Effector memory CD8-positive, alpha-beta T cell (primary cell): ENCODE data around the gene GAS2L3.
"Not testable (repeated sequence)": the region's sequence is repeated elsewhere in the genome, so short reads cannot be mapped to it uniquely, and the experiment has no call there.

Source experiments
- ATAC-seq: fragments of 150-1000 bp; cut with Tn5 transposase; replicated peaks from 2 replicates; pipeline ENCODE4 v1.10.0; 2021; ENCODE audit warnings: mild to moderate bottlenecking, moderate library complexity
- DNase-seq, 3 experiments: peaks; one replicate each; pipeline ENCODE4 v3.0.0; 2021
- H3K27ac Mint-ChIP-seq, 2 donors: one replicate each; pipeline ENCODE4 v1.8.0; 2022; ENCODE audit warnings: mild to moderate bottlenecking in 2 of 2, mixed read lengths in 2 of 2, moderate library complexity in 2 of 2
- H3K27me3 Mint-ChIP-seq, 2 donors: one replicate each; pipeline ENCODE4 v1.8.0; 2022; ENCODE audit warnings: mixed read lengths in 2 of 2
- H3K36me3 Mint-ChIP-seq: one replicate; pipeline ENCODE4 v1.8.0; 2022; ENCODE audit warnings: mild to moderate bottlenecking, moderate library complexity, mixed read lengths; ENCODE audit not compliant: insufficient read depth
- H3K4me1 Mint-ChIP-seq, 2 donors: one replicate each; pipeline ENCODE4 v1.8.0; 2022; ENCODE audit warnings: low read depth in 2 of 2, mixed read lengths in 2 of 2
- H3K4me3 Mint-ChIP-seq, 2 donors: one replicate each; pipeline ENCODE4 v1.8.0; 2022; ENCODE audit warnings: mild to moderate bottlenecking in 2 of 2, mixed read lengths in 2 of 2, moderate library complexity in 2 of 2
- H3K9me3 Mint-ChIP-seq, 2 donors: one replicate each; pipeline ENCODE4 v1.8.0; 2022; ENCODE audit warnings: mixed read lengths in 2 of 2

The GAS2L3 gene

GRCh38 chr12:100559261-100559660, 14.2 kb upstream of the GAS2L3 start:
- peaks cover under 1 to 12% of the 10 kb centered on the region in 2 donors for H3K27me3 Mint-ChIP-seq
- DNase-seq, H3K9me3 Mint-ChIP-seq, H3K4me3 Mint-ChIP-seq, ATAC-seq, H3K36me3 Mint-ChIP-seq, H3K27ac Mint-ChIP-seq, H3K4me1 Mint-ChIP-seq: not testable (repeated sequence)

DNA sequence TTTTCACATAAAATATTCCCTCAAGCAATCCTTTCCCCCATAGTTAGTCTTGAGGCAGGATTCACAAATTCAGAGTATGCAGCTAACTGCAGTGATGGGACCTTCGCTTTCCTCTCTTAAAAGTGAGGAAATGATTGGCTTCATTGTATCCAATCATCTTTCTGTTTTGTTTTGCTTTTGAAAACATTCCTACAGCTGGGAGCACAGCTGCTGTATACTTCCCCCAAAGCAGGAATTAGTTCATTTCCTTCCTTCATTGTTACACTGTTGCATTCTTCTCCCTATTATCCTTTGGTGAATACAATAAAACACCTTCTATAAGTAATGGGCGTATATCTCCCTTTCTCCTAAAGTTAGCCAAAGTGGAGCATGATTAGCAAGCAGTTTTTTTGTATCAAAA, 9.4 kb upstream of the GAS2L3 start:
- DNase-seq: no peak
- Mint-ChIP-seq H3K4me1 (no peaks in the 10 kb centered on the region), H3K27ac (no peak overlapping the region), H3K9me3 (no peaks in the 10 kb centered on the region), H3K27me3 (peaks cover 9 to 22% of the 10 kb centered on the region in 2 donors), H3K4me3 (no peak overlapping the region), H3K36me3 (no peaks in the 10 kb centered on the region)
- ATAC-seq: no peak

GRCh38 chr12:100564905-100565467, 8.5 kb upstream of the GAS2L3 start:
- peaks cover 9 to 22% of the 10 kb centered on the region in 2 donors for H3K27me3 Mint-ChIP-seq
- H3K4me1 Mint-ChIP-seq: no peaks in the 10 kb centered on the region
- no peaks in the 10 kb centered on the region for H3K36me3 Mint-ChIP-seq
- no peaks in the 10 kb centered on the region for H3K9me3 Mint-ChIP-seq
- no peak for ATAC-seq
- no peak for DNase-seq
- no peak overlapping the region for H3K27ac Mint-ChIP-seq
- H3K4me3 Mint-ChIP-seq: no peak overlapping the region

DNA sequence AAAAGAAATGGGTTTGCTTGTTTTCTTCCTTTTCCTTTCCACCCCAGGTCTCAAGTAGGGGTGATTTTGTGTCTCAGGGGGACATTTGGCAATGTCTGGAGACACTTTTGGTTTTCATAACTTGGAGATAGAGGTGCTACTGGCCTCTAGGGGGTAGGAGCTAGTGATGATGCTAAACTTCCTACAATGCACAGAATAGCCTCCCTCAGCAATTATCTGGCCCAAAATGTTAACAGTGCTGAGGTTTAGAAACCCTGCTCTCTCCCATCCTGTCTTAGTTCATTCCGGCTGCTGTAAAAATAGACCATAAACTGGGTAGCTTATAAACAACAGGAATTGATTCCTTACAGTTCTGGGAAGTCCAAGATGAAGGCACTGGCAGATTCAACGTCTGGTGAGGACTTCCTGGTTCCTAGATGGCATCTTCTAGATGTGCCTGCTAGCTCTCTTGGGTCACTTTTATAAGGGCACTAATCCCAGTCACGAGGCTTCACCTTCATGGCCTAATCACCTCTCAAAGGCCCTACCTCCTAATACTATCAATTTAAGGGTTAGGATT, 7.4 kb upstream of the GAS2L3 start:
- Mint-ChIP-seq H3K27ac (no peak overlapping the region), H3K27me3 (peaks cover 9 to 14% of the 10 kb centered on the region in 2 donors), H3K9me3 (no peaks in the 10 kb centered on the region), H3K4me1 (no peaks in the 10 kb centered on the region), H3K36me3 (no peaks in the 10 kb centered on the region), H3K4me3 (no peak overlapping the region)
- ATAC-seq (no peak), DNase-seq (no peak)

- Mint-ChIP-seq H3K27me3 (peaks cover 12 to 22% of the 10 kb centered on the region in 2 donors), H3K4me1 (no peaks in the 10 kb centered on the region), H3K4me3 (no peak overlapping the region), H3K9me3 (no peaks in the 10 kb centered on the region), H3K36me3 (no peaks in the 10 kb centered on the region), H3K27ac (no peak overlapping the region)
- ATAC-seq (no peak), DNase-seq (no peak)
These were observed 6.4 kb upstream of the GAS2L3 start for GRCh38 chr12:100566887-100567637.

- Mint-ChIP-seq H3K36me3 (no peaks in the 10 kb centered on the region), H3K9me3 (no peaks in the 10 kb centered on the region), H3K27ac (no peak overlapping the region), H3K4me1 (no peaks in the 10 kb centered on the region), H3K4me3 (no peak overlapping the region), H3K27me3 (peaks cover 16 to 21% of the 10 kb centered on the region in 2 donors)
- DNase-seq (no peak), ATAC-seq (no peak)
These were observed 5.5 kb upstream of the GAS2L3 start for GRCh38 chr12:100567945-100568344.

DNA sequence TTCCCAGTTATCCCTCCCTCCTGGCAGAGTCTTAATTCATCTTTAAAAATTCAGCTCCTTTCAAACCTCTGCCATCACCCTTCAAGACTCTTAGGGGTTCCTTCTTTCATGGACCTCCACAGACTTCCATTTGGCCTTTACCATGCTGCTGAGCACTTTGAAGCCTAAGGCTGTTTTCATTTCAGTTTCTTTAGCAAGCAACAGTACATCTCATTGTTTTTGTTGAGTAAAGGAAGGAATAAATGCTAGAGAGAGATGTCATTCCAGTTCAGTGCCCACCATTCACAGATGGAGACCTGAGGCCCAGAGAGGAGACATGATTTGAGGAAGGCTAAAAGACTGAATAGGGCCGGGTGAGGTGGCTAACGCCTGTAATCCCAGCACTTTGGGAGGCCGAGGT, 1.3 kb upstream of the GAS2L3 start:
- Mint-ChIP-seq H3K4me1 (peaks cover 7 to 9% of the 10 kb centered on the region in 2 donors), H3K27ac (no peak overlapping the region), H3K4me3 (peak overlapping the region; percentile 4 to 46), H3K36me3 (peaks cover 3% of the 10 kb centered on the region), H3K9me3 (no peaks in the 10 kb centered on the region), H3K27me3 (peaks cover 21 to 28% of the 10 kb centered on the region in 2 donors)
- DNase-seq (no peak), ATAC-seq (no peak)

DNA sequence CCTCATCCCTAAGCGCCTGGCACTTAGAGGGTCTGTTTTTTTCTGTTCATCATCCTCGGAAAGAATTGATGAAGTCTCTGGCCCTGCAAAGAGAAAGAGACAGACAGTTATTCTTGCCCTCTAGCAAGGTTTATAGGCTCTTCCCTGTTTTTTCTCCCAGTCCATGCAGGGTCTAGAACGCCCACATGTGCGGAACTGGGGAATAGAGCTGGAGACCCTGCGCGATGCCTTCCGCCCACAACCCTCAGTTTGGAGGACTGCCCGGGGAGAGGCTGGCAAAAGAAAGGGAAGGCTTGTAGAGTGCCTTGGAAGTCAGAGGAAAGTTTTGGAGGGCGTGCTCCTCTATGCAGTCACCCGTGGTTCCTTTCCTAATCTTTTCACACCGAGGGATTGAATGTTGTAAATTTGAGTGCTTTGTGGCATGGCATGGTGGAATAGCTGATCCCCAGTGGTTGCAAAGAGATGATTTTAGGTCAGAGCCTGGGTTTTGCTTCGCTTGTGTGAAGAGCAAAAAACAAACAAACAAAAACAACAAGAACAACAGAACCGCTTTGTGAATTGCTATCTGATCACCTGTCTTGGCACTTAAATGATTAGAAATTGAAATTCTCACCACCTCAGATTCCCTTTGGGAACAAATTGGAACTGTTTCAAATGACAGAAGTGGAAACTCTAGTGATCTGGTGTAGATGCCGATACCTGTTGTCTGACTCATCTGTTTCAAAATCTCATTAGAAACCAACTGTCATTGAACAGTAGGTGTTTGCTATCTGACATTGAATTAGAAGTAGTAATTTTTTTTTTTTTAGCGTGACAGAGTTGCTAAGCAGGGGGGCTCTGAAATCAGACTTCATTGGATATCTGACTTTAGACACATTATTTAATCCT, 947 bp downstream of the GAS2L3 start:
- DNase-seq (no peak), ATAC-seq (no peak)
- peak overlapping the region; percentile 64 to 72 for H3K27ac Mint-ChIP-seq
- peaks cover 7 to 9% of the 10 kb centered on the region in 2 donors for H3K4me1 Mint-ChIP-seq
- no peaks in the 10 kb centered on the region for H3K9me3 Mint-ChIP-seq
- peak overlapping the region; percentile 85 to 90 for H3K4me3 Mint-ChIP-seq
- H3K36me3 Mint-ChIP-seq: peaks cover 3% of the 10 kb centered on the region
- H3K27me3 Mint-ChIP-seq: peaks cover 20 to 28% of the 10 kb centered on the region in 2 donors

- no peak overlapping the region for H3K27ac Mint-ChIP-seq
- H3K9me3 Mint-ChIP-seq: no peaks in the 10 kb centered on the region
- no peak for ATAC-seq
- H3K4me3 Mint-ChIP-seq: no peak overlapping the region
- H3K4me1 Mint-ChIP-seq: peaks cover 7 to 9% of the 10 kb centered on the region in 2 donors
- DNase-seq: no peak
- H3K27me3 Mint-ChIP-seq: peaks cover 18 to 28% of the 10 kb centered on the region in 2 donors
- H3K36me3 Mint-ChIP-seq: peaks cover 3% of the 10 kb centered on the region
These were observed 3.0 kb downstream of the GAS2L3 start for GRCh38 chr12:100576331-100577036.

DNA sequence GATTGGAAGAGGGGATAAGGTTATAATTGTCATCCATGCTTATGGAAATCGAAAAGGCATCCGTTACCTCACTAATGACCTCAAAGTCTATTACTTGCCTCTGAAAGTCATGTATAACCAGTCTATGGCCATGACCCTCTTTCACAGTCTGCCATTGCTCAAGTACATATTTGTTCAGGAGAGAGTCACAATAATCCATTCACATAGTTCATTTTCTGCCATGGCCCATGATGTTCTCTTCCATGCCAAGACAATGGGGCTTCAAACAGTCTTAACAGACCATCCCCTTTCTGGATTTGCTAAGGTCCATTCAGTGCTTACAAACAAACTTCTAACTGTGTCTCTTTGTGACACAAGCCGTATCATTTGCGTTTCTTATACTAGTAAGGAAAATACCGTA, 5.4 kb downstream of the GAS2L3 start:
- peaks cover 4 to 5% of the 10 kb centered on the region in 2 donors for H3K4me1 Mint-ChIP-seq
- H3K9me3 Mint-ChIP-seq: peaks cover 0 to 3% of the 10 kb centered on the region in 2 donors
- H3K4me3 Mint-ChIP-seq: no peak overlapping the region
- no peak for ATAC-seq
- H3K27me3 Mint-ChIP-seq: peaks cover 6 to 14% of the 10 kb centered on the region in 2 donors
- no peak for DNase-seq
- H3K27ac Mint-ChIP-seq: no peak overlapping the region
- no peaks in the 10 kb centered on the region for H3K36me3 Mint-ChIP-seq

- no peak overlapping the region for H3K4me3 Mint-ChIP-seq
- ATAC-seq (no peak), DNase-seq (no peak)
- no peaks in the 10 kb centered on the region for H3K36me3 Mint-ChIP-seq
- H3K27me3 Mint-ChIP-seq: peaks cover 0 to 7% of the 10 kb centered on the region in 2 donors
- H3K9me3 Mint-ChIP-seq: peaks cover 0 to 3% of the 10 kb centered on the region in 2 donors
- no peaks in the 10 kb centered on the region for H3K4me1 Mint-ChIP-seq
- H3K27ac Mint-ChIP-seq: no peak overlapping the region
These were observed 6.4 kb downstream of the GAS2L3 start for GRCh38 chr12:100579844-100580243.

DNA sequence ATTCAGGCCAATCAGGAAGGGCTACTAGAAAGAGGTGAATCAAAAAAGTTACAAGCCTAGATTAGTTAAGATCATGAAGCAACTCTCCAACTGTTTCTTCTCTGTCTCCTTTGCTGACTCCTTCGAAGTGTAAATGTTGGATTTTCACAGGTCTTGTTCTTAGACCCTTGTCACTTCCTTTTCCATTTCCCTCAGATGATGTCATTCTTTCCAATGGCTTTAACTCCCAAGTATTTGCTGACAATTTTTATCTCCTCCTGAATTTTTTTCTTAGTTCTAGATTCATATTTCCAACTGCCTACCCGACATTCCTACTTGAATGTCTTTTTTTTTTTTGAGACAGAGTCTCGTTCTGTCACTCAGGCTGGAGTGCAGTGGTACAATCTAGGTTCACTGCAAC, 10.8 kb downstream of the GAS2L3 start:
- H3K9me3 Mint-ChIP-seq: peaks cover 11 to 15% of the 10 kb centered on the region in 2 donors
- H3K36me3 Mint-ChIP-seq: no peaks in the 10 kb centered on the region
- H3K27ac Mint-ChIP-seq: no peak overlapping the region
- DNase-seq (no peak), ATAC-seq (no peak)
- no peaks in the 10 kb centered on the region for H3K4me1 Mint-ChIP-seq
- H3K27me3 Mint-ChIP-seq: peaks cover 0 to 7% of the 10 kb centered on the region in 2 donors
- H3K4me3 Mint-ChIP-seq: no peak overlapping the region

GRCh38 chr12:100591979-100592378, 18.5 kb downstream of the GAS2L3 start:
- ATAC-seq: no peak
- Mint-ChIP-seq H3K4me3 (no peak overlapping the region), H3K9me3 (peaks cover 2 to 6% of the 10 kb centered on the region in 2 donors), H3K36me3 (no peaks in the 10 kb centered on the region), H3K4me1 (no peaks in the 10 kb centered on the region), H3K27ac (no peak overlapping the region), H3K27me3 (no peaks in the 10 kb centered on the region)
- no peak for DNase-seq
